H1 (cell line): Measurements from ENCODE around the gene HBA2. TPM values are rescaled to one million over a fixed set of nuclear protein-coding genes. Genes with fewer than 3 reads are reported as not detected.

ENCODE experiments used
- CTCF ChIA-PET: fragments of 300-600 bp; sonication (Branson Sonifier 250); formaldehyde crosslinking; loops from one replicate; lab custom pipeline; 2021; ENCODE audit not compliant: partially characterized antibody; lab: Charles Lee
- POLR2A ChIA-PET: fragments of 300-600 bp; sonication (Branson Sonifier 250); formaldehyde crosslinking; loops from one replicate; lab custom pipeline; 2021; ENCODE audit warnings: inconsistent platforms; ENCODE audit not compliant: partially characterized antibody; lab: Charles Lee
- DNase-seq, 2 experiments: peaks; one replicate each; pipeline versions ENCODE4 v3.0.0 to v3.0.0-alpha.2; 2010 to 2022; ENCODE audit warnings: low spot score in 2 of 2, low read depth in 1 of 2, mixed read lengths in 1 of 2
- FAIRE-seq: peaks from 2 replicates; lab custom pipeline; 2011; peaks lifted over from hg19 to GRCh38; lab: Jason Lieb, UNC
- H2AFZ ChIP-seq: 2 replicates; pipeline ENCODE4 v1.8.1; 2012; ENCODE audit warnings: low read length, inconsistent platforms
- H2AK5ac ChIP-seq: 2 replicates; pipeline ENCODE4 v1.6.1; 2013; ENCODE audit warnings: low read depth, low read length
- H2BK120ac ChIP-seq: replicated peaks from 2 replicates; pipeline ENCODE3; 2013; ENCODE audit warnings: low read depth, low read length, inconsistent platforms
- H2BK12ac ChIP-seq: 2 replicates; pipeline ENCODE4 v1.6.1; 2013; ENCODE audit warnings: low read depth, low read length
- H2BK15ac ChIP-seq: 2 replicates; pipeline ENCODE4 v1.6.1; 2013; ENCODE audit warnings: low read length
- H2BK20ac ChIP-seq: 2 replicates; pipeline ENCODE4 v1.6.1; 2013; ENCODE audit warnings: low read length
- H2BK5ac ChIP-seq: 2 replicates; pipeline ENCODE4 v1.6.1; 2013; ENCODE audit warnings: low read depth, low read length
- H3K14ac ChIP-seq: 2 replicates; pipeline ENCODE4 v1.6.1; 2013; ENCODE audit warnings: inconsistent platforms; ENCODE audit not compliant: insufficient read length
- H3K18ac ChIP-seq: 2 replicates; pipeline ENCODE4 v1.6.1; 2013; ENCODE audit warnings: low read length; ENCODE audit errors: extremely low read depth
- H3K23ac ChIP-seq: 2 replicates; pipeline ENCODE4 v1.6.1; 2013; ENCODE audit warnings: inconsistent platforms; ENCODE audit not compliant: insufficient read length
- H3K23me2 ChIP-seq: 2 replicates; pipeline ENCODE4 v1.6.1; 2013; ENCODE audit warnings: low read depth, low read length
- H3K27ac ChIP-seq: 2 replicates; pipeline ENCODE4 v1.6.1; 2011; ENCODE audit warnings: low read depth, low read length, inconsistent platforms
- H3K27me3 ChIP-seq, 4 experiments: replicated peaks in 1 of 4; 1 replicate in 1 of 4; 2 replicates in 3 of 4; pipeline versions ENCODE4 v1.6.1 to v1.8.1; 2011 to 2013; ENCODE audit warnings: low read length in 3 of 4, mild to moderate bottlenecking in 3 of 4, inconsistent platforms in 2 of 4, mixed read lengths in 2 of 4, moderate library complexity in 1 of 4; ENCODE audit not compliant: control insufficient read depth in 3 of 4, insufficient read depth in 3 of 4; ENCODE audit errors: extremely low read depth in 1 of 4
- H3K36me3 ChIP-seq, 4 experiments: 2 replicates each; pipeline versions ENCODE4 v1.6.1 to v1.8.1; 2011 to 2013; ENCODE audit warnings: mild to moderate bottlenecking in 4 of 4, low read length in 3 of 4, moderate library complexity in 2 of 4, control low read depth in 1 of 4, inconsistent platforms in 1 of 4; ENCODE audit not compliant: insufficient read depth in 4 of 4, control insufficient read depth in 2 of 4
- H3K4ac ChIP-seq: replicated peaks from 2 replicates; pipeline ENCODE3; 2013; ENCODE audit warnings: low read length, low read depth, mixed read lengths, inconsistent platforms; ENCODE audit not compliant: insufficient read length
- H3K4me1 ChIP-seq, 4 experiments: replicated peaks in 1 of 4; 1 replicate in 1 of 4; 2 replicates in 3 of 4; pipeline versions ENCODE4 v1.6.1 to v1.8.1; 2011 to 2013; ENCODE audit warnings: low read length in 3 of 4, inconsistent platforms in 2 of 4, mixed read lengths in 1 of 4; ENCODE audit not compliant: insufficient read depth in 4 of 4, control insufficient read depth in 3 of 4
- H3K4me2 ChIP-seq, 2 experiments: 2 replicates each; pipeline versions ENCODE4 v1.6.1 to v1.8.1; 2011 to 2013; ENCODE audit warnings: low read depth in 2 of 2, low read length in 2 of 2, control low read depth in 1 of 2, inconsistent platforms in 1 of 2, mild to moderate bottlenecking in 1 of 2; ENCODE audit not compliant: insufficient read depth in 1 of 2
- H3K4me3 ChIP-seq, 4 experiments: fragments of 200-600, 300-600 bp in 1 of 4; sonication (generic), shearing (Covaris generic), sonication (Bioruptor Twin) in 1 of 4; 2 replicates each; pipeline versions ENCODE4 v1.5.1 to v1.8.1; 2011 to 2016; ENCODE audit warnings: low read length in 4 of 4, low read depth in 3 of 4, control low read depth in 2 of 4, inconsistent platforms in 2 of 4, mild to moderate bottlenecking in 2 of 4, mixed read lengths in 1 of 4, moderate library complexity in 1 of 4; ENCODE audit not compliant: insufficient read depth in 2 of 4; ENCODE audit errors: extremely low read depth in 1 of 4
- H3K56ac ChIP-seq: replicated peaks from 2 replicates; pipeline ENCODE3; 2013; ENCODE audit warnings: low read depth, mild to moderate bottlenecking, mixed read lengths, low read length, inconsistent platforms; ENCODE audit not compliant: insufficient read length
- H3K79me1 ChIP-seq: 2 replicates; pipeline ENCODE4 v1.6.1; 2013; ENCODE audit warnings: low read depth, low read length, control low read depth
- H3K79me2 ChIP-seq, 2 experiments: 2 replicates each; pipeline versions ENCODE4 v1.6.1 to v1.8.1; 2012 to 2013; ENCODE audit warnings: low read length in 2 of 2, mild to moderate bottlenecking in 2 of 2, inconsistent platforms in 1 of 2; ENCODE audit not compliant: insufficient read depth in 2 of 2, control insufficient read depth in 1 of 2
- H3K9ac ChIP-seq, 4 experiments: replicated peaks in 1 of 4; 1 replicate in 1 of 4; 2 replicates in 3 of 4; pipeline versions ENCODE4 v1.6.1 to v1.8.1; 2011 to 2013; ENCODE audit warnings: low read depth in 3 of 4, low read length in 3 of 4, control low read depth in 2 of 4, mild to moderate bottlenecking in 2 of 4, moderate library complexity in 2 of 4, inconsistent platforms in 1 of 4; ENCODE audit errors: extremely low read depth in 1 of 4
- H3K9me3 ChIP-seq, 2 experiments: 2 replicates each; pipeline versions ENCODE4 v1.6.1 to v1.8.1; 2012 to 2013; ENCODE audit warnings: mild to moderate bottlenecking in 2 of 2, moderate library complexity in 2 of 2, control low read depth in 1 of 2, inconsistent platforms in 1 of 2, low read depth in 1 of 2, low read length in 1 of 2, mixed read lengths in 1 of 2; ENCODE audit not compliant: insufficient read depth in 2 of 2
- H4K20me1 ChIP-seq, 2 experiments: replicated peaks in 1 of 2; 2 replicates each; pipeline versions ENCODE3 to v1.8.1; 2011 to 2013; ENCODE audit warnings: inconsistent platforms in 2 of 2, low read length in 2 of 2, mild to moderate bottlenecking in 1 of 2; ENCODE audit not compliant: insufficient read depth in 2 of 2, control insufficient read depth in 1 of 2
- H4K5ac ChIP-seq: 2 replicates; pipeline ENCODE4 v1.6.1; 2013; ENCODE audit warnings: low read length, low read depth, mixed read lengths, inconsistent platforms; ENCODE audit not compliant: insufficient read length
- H4K8ac ChIP-seq: 2 replicates; pipeline ENCODE4 v1.8.0; 2013; ENCODE audit warnings: mild to moderate bottlenecking, moderate library complexity, low read length, inconsistent platforms; ENCODE audit not compliant: insufficient read depth; ENCODE audit errors: extremely low read depth
- H4K91ac ChIP-seq: replicated peaks from 2 replicates; pipeline ENCODE3; 2013; ENCODE audit warnings: low read length, mixed read lengths, inconsistent platforms; ENCODE audit not compliant: insufficient read length
- BRCA1 ChIP-seq: IDR thresholded peaks from 2 replicates; pipeline ENCODE4 v1.6.1; 2012; ENCODE audit warnings: low read depth, low read length, improper control_type of control experiment
- CHD2 ChIP-seq: IDR thresholded peaks from 2 replicates; pipeline ENCODE4 v1.6.1; 2012; ENCODE audit warnings: low read length, improper control_type of control experiment
- E2F6 ChIP-seq: IDR thresholded peaks from 2 replicates; pipeline ENCODE4 v1.6.1; 2012; ENCODE audit warnings: inconsistent platforms
- POLR2A ChIP-seq, 2 experiments: IDR thresholded peaks; 1 replicate in 1 of 2; 2 replicates in 1 of 2; pipeline ENCODE4 v1.6.1; 2011; ENCODE audit warnings: low read depth in 2 of 2, low read length in 2 of 2, mild to moderate bottlenecking in 2 of 2; ENCODE audit errors: control extremely low read depth in 1 of 2
- SIRT6 ChIP-seq: IDR thresholded peaks from one replicate; pipeline ENCODE4 v1.7.1; 2012; ENCODE audit warnings: low read length, inconsistent platforms
- SRF ChIP-seq: IDR thresholded peaks from 2 replicates; pipeline ENCODE4 v1.6.1; 2011; ENCODE audit warnings: mild to moderate bottlenecking, low read depth, low read length, moderate library complexity
- TEAD4 ChIP-seq: IDR thresholded peaks from 2 replicates; pipeline ENCODE4 v1.6.1; 2012; ENCODE audit warnings: low read depth, low read length, inconsistent platforms, mixed read lengths
- YY1 ChIP-seq: IDR thresholded peaks from 2 replicates; pipeline ENCODE4 v1.6.1; 2011; ENCODE audit warnings: low read depth, mild to moderate bottlenecking, low read length
- WGBS, 2 experiments: shearing (Covaris generic) in 1 of 2; methylation state at CpG; one replicate each; pipeline versions ENCODE4 v1.1.6 to v1.1.7; 2013 to 2015; ENCODE audit warnings: low lambda C conversion rate in 2 of 2, mixed read lengths in 2 of 2, inconsistent platforms in 1 of 2, low coverage in 1 of 2, missing lambda C conversion rate in 1 of 2; ENCODE audit not compliant: insufficient replicate concordance in 2 of 2, insufficient coverage in 1 of 2, insufficient read length in 1 of 2; ENCODE audit errors: extremely low coverage in 1 of 2, missing lambda C conversion rate in 1 of 2; 5-methylcytosine and 5-hydroxymethylcytosine counted together
- polyA plus RNA-seq, 7 experiments: library from polyadenylated mRNA; depleted of rRNA in 3 of 7; stranded (reverse) in 5 of 7; unstranded in 2 of 7; fragments of >200 nt in 5 of 7; fragments of 200-250 nt in 2 of 7; gene quantifications; 1 replicate in 5 of 7; 2 replicates in 1 of 7; 4 replicates in 1 of 7; pipeline versions ENCODE4 v1.2.1 to v1.2.3, GENCODE V29; 2011 to 2013; ENCODE audit warnings: missing spikeins in 2 of 7, mixed read lengths in 2 of 7
- total RNA-seq: library from RNA; stranded (reverse); fragmentation: NEBNext Ultra II Directional; extraction: Animal tissue kit (Norgen Biotek cat#: 25700); gene quantifications from 2 replicates; pipeline ENCODE4 v1.2.1, GENCODE V29; 2021

The HBA2 gene
- total and polyA plus RNA-seq, 2 of the 8 experiments (the other 6 are each of a cell fraction or from before 2014, with no cell fraction given) = 6.1 TPM; not detected in 1

DNA sequence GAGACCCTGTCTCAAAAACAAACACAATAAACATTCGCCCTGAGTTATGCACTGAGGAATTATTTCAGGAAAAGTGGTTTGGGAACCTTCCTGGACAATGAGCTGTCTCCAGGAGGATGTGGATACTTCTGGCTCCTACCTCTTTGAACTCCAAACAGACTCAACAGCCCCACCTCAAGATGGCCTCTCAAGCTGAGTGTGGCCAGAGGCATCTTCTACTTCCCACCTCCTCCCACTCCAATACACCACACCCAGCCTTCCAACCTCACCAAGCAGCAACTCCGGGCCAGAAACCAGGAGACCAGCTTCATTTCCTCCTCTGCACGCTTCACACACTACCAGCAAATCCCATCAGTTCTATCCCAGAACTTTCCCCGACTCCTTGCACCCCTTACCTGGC lies 19.2 kb downstream of the HBA2 start:
- H4K20me1 ChIP-seq = peaks cover 2 to 21% of the 10 kb centered on the region in 2 experiments
- CTCF ChIA-PET = interaction anchor here (0.6 to 1.6 kb wide), 7 partner anchors 10 to 130 kb away, joined by 3 to 6 read pairs (median 4); no protein-coding TSS in a partner anchor

More for the DNA sequence above, 19.2 kb downstream of the HBA2 start:
- H2AFZ ChIP-seq = no peak overlapping the region
- H3K9me3 ChIP-seq = peaks cover 0 to 3% of the 10 kb centered on the region in 2 experiments; a peak in 1 of 4 replicates
- H3K56ac ChIP-seq = no peak overlapping the region
- H2AK5ac ChIP-seq = no peak overlapping the region
- no peaks in the 10 kb centered on the region for H3K27me3 ChIP-seq
- H2BK12ac ChIP-seq = no peak overlapping the region
- H3K79me2 ChIP-seq = no peaks in the 10 kb centered on the region; a peak in 1 of 4 replicates
- H3K4me2 ChIP-seq = no peak overlapping the region
- H3K9ac ChIP-seq = no peak overlapping the region
- peaks cover 37 to 92% (median 67%) of the 10 kb centered on the region in 4 experiments; a peak in 7 of 8 replicates for H3K36me3 ChIP-seq
- H2BK15ac ChIP-seq = no peak overlapping the region
- DNase-seq = no peak
- TF ChIP-seq E2F6 (no peak), SIRT6 (no peak), YY1 (no peak), SRF (no peak), POLR2A (IDR thresholded peaks at IDR 0.05; ENCODE audit: control extremely low read depth in 1 of 2, low read depth in 2 of 2, low read length in 2 of 2) (no peak), CHD2 (no peak), BRCA1 (no peak), TEAD4 (no peak)
- no peak overlapping the region for H3K4ac ChIP-seq
- POLR2A ChIA-PET = interaction anchor here (0.9 to 34.3 kb wide), 5 partner anchors 10 to 34 kb away, joined by 3 to 348 read pairs (median 4); partner anchors contain the start of gene LUC7L
- H3K79me1 ChIP-seq = no peaks in the 10 kb centered on the region; the same call in 1 of the 2 replicates
- H3K27ac ChIP-seq = no peak overlapping the region
- H4K5ac ChIP-seq = no peak overlapping the region
- H3K23me2 ChIP-seq = no peaks in the 10 kb centered on the region
- H3K14ac ChIP-seq = no peak overlapping the region
- no peak for FAIRE-seq
- no peak overlapping the region for H2BK120ac ChIP-seq
- no peak overlapping the region for H3K23ac ChIP-seq
- H3K18ac ChIP-seq = no peak overlapping the region
- H4K91ac ChIP-seq = no peak overlapping the region
- WGBS, 2 experiments = 92% methylated on average over 4 of the region's 4 CpGs; no CpG with 5 or more reads in 1 of the 2 experiments
- no peak overlapping the region; the same call in 1 of the 2 replicates for H2BK5ac ChIP-seq
- H3K4me1 ChIP-seq = no peaks in the 10 kb centered on the region
- H3K4me3 ChIP-seq = no peak overlapping the region
- H4K8ac ChIP-seq = no peak overlapping the region
- no peak overlapping the region for H2BK20ac ChIP-seq
